MM.1S (cell line): ENCODE measurements around the gene CAPN5.

ENCODE experiments used
- DNase-seq: peaks from one replicate; pipeline ENCODE4 v3.0.0-alpha.2; 2015
- H2AFZ ChIP-seq: fragments of 300-600 bp; sonication (generic); 2 replicates; pipeline ENCODE4 v1.6.0; 2016; ENCODE audit warnings: antibody characterized with exemption, low read length
- H3F3A ChIP-seq: fragments of 300-600 bp; sonication (generic); 2 replicates; pipeline ENCODE4 v1.6.1; 2016; ENCODE audit warnings: mild to moderate bottlenecking, antibody characterized with exemption, low read length, moderate library complexity, mixed read lengths; ENCODE audit not compliant: insufficient read depth
- H3K27ac ChIP-seq: fragments of 300-600 bp; sonication (generic); 2 replicates; pipeline ENCODE4 v1.5.1; 2016; ENCODE audit warnings: mild to moderate bottlenecking, low read length
- H3K27me3 ChIP-seq: fragments of 300-600 bp; sonication (generic); replicated peaks from 2 replicates; pipeline ENCODE4 v1.6.0; 2016; ENCODE audit warnings: low read length; ENCODE audit not compliant: insufficient read depth
- H3K36me3 ChIP-seq: fragments of 300-600 bp; sonication (generic); replicated peaks from 2 replicates; pipeline ENCODE4 v1.6.1; 2016; ENCODE audit warnings: mild to moderate bottlenecking, low read length, mixed read lengths; ENCODE audit not compliant: insufficient read depth
- H3K4me1 ChIP-seq: fragments of 300-600 bp; sonication (generic); 2 replicates; pipeline ENCODE4 v1.6.1; 2016; ENCODE audit warnings: low read length, mixed read lengths
- H3K4me2 ChIP-seq: fragments of 300-600 bp; sonication (generic); 2 replicates; pipeline ENCODE4 v1.6.0; 2016; ENCODE audit warnings: low read depth, low read length
- H3K4me3 ChIP-seq: fragments of 300-600 bp; sonication (generic); 2 replicates; pipeline ENCODE4 v1.5.1; 2016; ENCODE audit warnings: low read length, mixed read lengths
- H3K79me2 ChIP-seq: fragments of 300-600 bp; sonication (generic); 2 replicates; pipeline ENCODE4 v1.6.1; 2016; ENCODE audit warnings: mixed run types, low read length, mixed read lengths
- H3K9ac ChIP-seq: fragments of 300-600 bp; sonication (generic); 2 replicates; pipeline ENCODE4 v1.6.1; 2016; ENCODE audit warnings: low read length, mixed read lengths
- H3K9me2 ChIP-seq: fragments of 300-600 bp; sonication (generic); replicated peaks from 2 replicates; pipeline ENCODE4 v1.6.1; 2016; ENCODE audit warnings: mild to moderate bottlenecking, low read length, mixed read lengths; ENCODE audit not compliant: insufficient read depth
- H3K9me3 ChIP-seq: fragments of 300-600 bp; sonication (generic); replicated peaks from 2 replicates; pipeline ENCODE4 v1.6.1; 2016; ENCODE audit warnings: mild to moderate bottlenecking, low read length, mixed read lengths; ENCODE audit not compliant: insufficient read depth
- H4K20me1 ChIP-seq: fragments of 300-600 bp; sonication (generic); 2 replicates; pipeline ENCODE4 v1.6.1; 2016; ENCODE audit warnings: mild to moderate bottlenecking, low read length, moderate library complexity, mixed read lengths; ENCODE audit not compliant: insufficient read depth
- CTCF ChIP-seq: fragments of 300-600 bp; sonication (generic); IDR thresholded peaks from 2 replicates; pipeline ENCODE4 v1.5.1; 2016; ENCODE audit warnings: antibody characterized with exemption, low read length, mixed read lengths
- EZH2 ChIP-seq: fragments of 300-600 bp; sonication (generic); optimal IDR thresholded peaks from 2 replicates; pipeline ENCODE3; 2017; ENCODE audit warnings: low read depth, mild to moderate bottlenecking, antibody characterized with exemption, low read length, mixed read lengths
- EZH2phosphoT487 ChIP-seq: fragments of 300-600 bp; sonication (generic); IDR thresholded peaks from 2 replicates; pipeline ENCODE4 v1.6.1; 2018; ENCODE audit warnings: antibody characterized with exemption, low read length

Gene CAPN5

GRCh38 chr11:77020734-77021133, 46.0 kb upstream of the CAPN5 start:
- Histone ChIP-seq H4K20me1 (no peaks in the 10 kb centered on the region), H3K36me3 (no peaks in the 10 kb centered on the region), H3K79me2 (no peaks in the 10 kb centered on the region), H3K27ac (no peak overlapping the region), H3K9ac (no peak overlapping the region), H3K9me2 (no peaks in the 10 kb centered on the region), H2AFZ (no peak overlapping the region), H3K4me3 (no peak overlapping the region), H3F3A (no peaks in the 10 kb centered on the region), H3K4me2 (no peak overlapping the region), H3K27me3 (no peaks in the 10 kb centered on the region), H3K9me3 (no peaks in the 10 kb centered on the region), H3K4me1 (no peaks in the 10 kb centered on the region)
- no peak for DNase-seq
- TF ChIP-seq CTCF (no peak), EZH2 (no peak), EZH2phosphoT487 (no peak)

GRCh38 chr11:77024745-77025144, 42.0 kb upstream of the CAPN5 start:
- Histone ChIP-seq H3K4me3 (no peak overlapping the region), H3K4me1 (no peaks in the 10 kb centered on the region), H3K36me3 (no peaks in the 10 kb centered on the region), H4K20me1 (no peaks in the 10 kb centered on the region), H3K9ac (no peak overlapping the region), H3K27me3 (no peaks in the 10 kb centered on the region), H3K27ac (no peak overlapping the region), H3K4me2 (no peak overlapping the region), H3K79me2 (no peaks in the 10 kb centered on the region), H3K9me3 (no peaks in the 10 kb centered on the region), H3F3A (no peaks in the 10 kb centered on the region), H2AFZ (no peak overlapping the region), H3K9me2 (no peaks in the 10 kb centered on the region)
- TF ChIP-seq CTCF = no peak
- no peak for TF ChIP-seq EZH2phosphoT487
- no peak for TF ChIP-seq EZH2
- DNase-seq = no peak

GRCh38 chr11:77026221-77026620, 40.5 kb upstream of the CAPN5 start:
- H3F3A ChIP-seq = no peaks in the 10 kb centered on the region
- H3K36me3 ChIP-seq = no peaks in the 10 kb centered on the region
- no peaks in the 10 kb centered on the region for H4K20me1 ChIP-seq
- TF ChIP-seq EZH2 (no peak), CTCF (no peak), EZH2phosphoT487 (no peak)
- no peaks in the 10 kb centered on the region for H3K9me2 ChIP-seq
- H3K4me3 ChIP-seq = no peak overlapping the region
- no peak overlapping the region for H3K4me2 ChIP-seq
- H2AFZ ChIP-seq = no peak overlapping the region
- H3K79me2 ChIP-seq = no peaks in the 10 kb centered on the region
- no peak overlapping the region for H3K9ac ChIP-seq
- no peaks in the 10 kb centered on the region for H3K4me1 ChIP-seq
- no peak overlapping the region for H3K27ac ChIP-seq
- DNase-seq = no peak
- H3K9me3 ChIP-seq = no peaks in the 10 kb centered on the region
- no peaks in the 10 kb centered on the region for H3K27me3 ChIP-seq
